Measurements from ENCODE around the gene PKMYT1.
A peak's percentile ranks its signal among the peaks of the same experiment; 100 is the strongest.
"Not testable (repeated sequence)": the region's sequence is repeated elsewhere in the genome, so short reads cannot be mapped to it uniquely, and the experiment has no call there.

PKMYT1 gene

GRCh38 chr16:2955779-2956578, 24.3 kb downstream of the PKMYT1 start:
- no peak for DNase-seq

GRCh38 chr16:2955438-2955778, 24.8 kb downstream of the PKMYT1 start:
- no peak for DNase-seq

DNA sequence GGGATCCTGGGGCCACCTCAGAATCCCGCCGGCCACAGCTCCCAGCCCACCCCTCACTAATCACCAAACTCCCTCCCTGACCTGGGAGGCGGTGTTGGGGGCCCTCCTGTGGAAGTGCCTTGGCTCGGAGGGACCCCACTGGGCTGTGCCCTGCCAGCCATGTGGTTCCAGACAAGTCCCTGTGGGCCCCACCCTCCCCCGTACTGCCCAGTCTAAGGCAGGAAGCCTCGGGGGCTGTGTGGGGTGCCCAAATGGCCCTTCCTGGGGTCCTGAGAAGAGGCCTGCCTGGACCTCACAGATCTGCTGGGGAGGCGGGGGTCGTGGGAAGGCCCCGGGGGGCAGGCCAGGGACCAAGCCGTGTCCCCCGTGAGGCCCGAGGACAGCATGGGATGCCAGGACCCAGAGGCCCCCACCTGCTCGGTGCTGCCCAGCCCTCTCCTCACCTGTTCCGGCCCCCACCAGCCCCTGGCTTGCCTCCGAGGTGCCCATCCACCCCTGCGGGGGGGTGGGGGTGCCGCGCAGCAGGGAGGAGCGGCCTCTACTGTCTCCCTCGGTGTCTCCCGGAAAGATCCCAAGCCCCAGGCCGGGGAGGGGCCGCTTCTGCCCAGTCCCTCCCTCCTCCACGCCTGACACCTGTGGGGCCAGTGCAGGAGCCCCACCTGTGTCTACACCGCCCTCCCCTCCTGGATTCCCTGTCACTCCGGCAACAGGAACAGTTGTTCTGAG, 25.4 kb downstream of the PKMYT1 start:
- DNase-seq: no peak

- peak in 1 of 2 experiments; percentile 42 for DNase-seq
These were observed 26.3 kb downstream of the PKMYT1 start for GRCh38 chr16:2953706-2954627.

- DNase-seq: peak; percentile 68 to 80
These were observed 27.6 kb downstream of the PKMYT1 start for GRCh38 chr16:2952679-2953078.

DNA sequence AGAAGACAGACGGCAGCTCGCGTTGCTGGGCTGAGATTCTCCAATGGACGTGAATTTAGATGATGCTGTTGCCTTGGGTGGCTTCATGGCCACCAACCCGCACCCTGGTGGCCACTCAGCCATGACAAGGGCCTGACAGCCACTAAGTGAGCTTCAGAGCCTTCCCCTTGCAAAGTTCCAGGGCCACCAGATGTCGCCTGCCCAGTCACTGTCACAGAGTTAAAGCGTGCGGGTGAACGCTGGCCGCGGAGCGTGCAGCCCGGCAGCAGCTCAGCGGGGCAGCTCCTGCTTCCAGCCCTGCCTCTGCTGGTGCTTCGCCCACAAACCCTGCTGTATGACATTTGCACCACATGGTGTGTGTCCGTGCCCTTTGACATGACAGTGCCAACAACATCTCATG, 29.5 kb downstream of the PKMYT1 start:
- no peak for DNase-seq

- no peak for DNase-seq
These were observed 29.9 kb downstream of the PKMYT1 start for GRCh38 chr16:2950353-2950724.

- DNase-seq: no peak
These were observed 30.4 kb downstream of the PKMYT1 start for GRCh38 chr16:2949705-2950352.

GRCh38 chr16:2948807-2949704, 31.2 kb downstream of the PKMYT1 start:
- no peak for DNase-seq

DNA sequence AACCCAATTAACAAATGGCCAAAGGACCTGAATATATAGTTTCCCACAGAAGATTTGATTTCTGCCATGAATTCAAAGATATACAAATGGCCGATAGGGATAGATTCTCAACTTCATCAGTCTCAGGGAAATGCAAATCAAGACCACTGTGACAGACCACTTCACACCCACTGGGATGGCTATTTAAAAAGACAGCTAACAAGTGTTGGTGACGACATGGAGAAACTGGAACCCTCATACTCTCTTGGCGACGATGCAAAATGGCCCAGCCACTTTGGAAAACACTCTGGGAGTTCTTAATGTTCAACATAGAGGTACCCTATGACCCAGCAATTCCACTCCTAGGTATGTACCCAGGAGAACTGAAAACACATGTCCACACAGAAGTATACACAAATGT, 33.6 kb downstream of the PKMYT1 start:
- DNase-seq: no peak

DNA sequence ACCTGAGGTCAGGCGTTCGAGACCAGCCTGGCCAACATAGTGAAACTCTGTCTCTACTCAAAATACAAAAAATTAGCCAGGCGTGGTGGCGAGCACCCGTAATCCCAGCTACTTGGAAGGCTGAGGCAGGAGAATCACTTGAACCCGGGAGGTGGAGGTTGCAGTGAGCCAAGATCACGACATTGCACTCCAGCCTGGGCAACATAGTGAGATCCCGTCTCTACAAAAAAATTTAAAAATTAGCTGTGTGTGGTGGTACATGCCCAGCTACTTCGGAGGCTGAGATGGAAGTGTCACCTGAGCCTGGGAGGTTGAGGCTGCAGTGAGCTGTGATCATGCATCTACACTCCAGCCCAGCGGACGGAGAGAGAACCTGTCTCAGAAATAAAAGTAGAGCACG, 36.5 kb downstream of the PKMYT1 start:
- DNase-seq: not testable (repeated sequence)

DNA sequence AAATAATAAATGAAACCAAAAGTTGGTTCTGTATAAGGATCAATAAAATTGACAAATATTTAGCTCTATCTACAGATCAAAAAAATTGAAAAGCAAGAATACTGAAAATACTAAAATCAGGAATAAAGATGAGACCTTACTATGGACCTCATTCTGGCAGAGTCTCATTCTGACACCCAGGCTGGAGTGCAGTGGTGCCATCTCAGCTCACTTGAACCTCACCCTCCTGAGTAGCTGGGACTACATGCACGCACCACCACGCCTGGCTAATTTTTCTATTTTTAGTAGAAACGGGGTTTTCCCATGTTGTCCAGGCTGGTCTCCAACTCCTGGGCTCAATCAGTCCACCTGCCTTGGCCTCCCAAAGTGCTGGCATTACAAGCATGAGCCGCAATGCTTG, 38.2 kb downstream of the PKMYT1 start:
- no peak for DNase-seq

DNA sequence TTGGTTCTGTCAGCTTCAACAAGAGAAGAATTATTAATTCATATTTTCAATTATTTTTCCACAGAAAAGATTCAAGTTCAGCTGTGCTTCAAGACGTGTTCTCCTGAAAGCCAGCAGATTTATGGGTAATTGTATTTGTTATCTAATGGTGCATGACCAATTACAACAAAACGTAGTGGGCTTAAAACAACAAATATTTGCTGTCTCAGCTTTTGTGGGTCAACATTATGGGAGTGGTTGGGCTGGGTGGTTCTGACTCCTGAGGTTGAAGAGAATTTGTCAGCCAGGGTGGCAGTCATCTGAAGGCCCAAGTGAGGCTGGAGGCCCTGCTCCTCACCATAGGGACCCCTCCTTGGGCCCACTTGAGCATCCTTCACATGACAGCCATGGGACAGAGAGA, 40.3 kb downstream of the PKMYT1 start:
- DNase-seq: no peak

- DNase-seq: no peak
These were observed 42.0 kb downstream of the PKMYT1 start for GRCh38 chr16:2938206-2938605.

DNA sequence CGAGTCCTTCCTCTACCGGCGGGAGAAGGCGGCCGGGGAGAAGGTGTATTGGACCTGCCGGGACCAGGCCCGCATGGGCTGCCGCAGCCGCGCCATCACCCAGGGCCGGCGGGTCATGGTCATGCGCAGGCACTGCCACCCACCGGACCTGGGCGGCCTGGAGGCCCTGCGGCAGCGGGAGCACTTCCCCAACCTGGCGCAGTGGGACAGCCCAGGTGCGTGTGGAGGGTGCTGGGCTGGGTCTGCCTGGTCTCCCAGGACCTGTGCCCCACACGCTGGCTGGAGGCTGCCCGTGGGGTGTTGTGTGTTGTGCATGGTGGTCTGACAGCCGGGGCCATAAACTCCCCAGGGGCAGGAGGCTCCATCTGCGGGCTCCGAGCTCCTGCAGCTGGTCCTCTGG, 43.1 kb downstream of the PKMYT1 start:
- no peak for DNase-seq

GRCh38 chr16:2936436-2937011, 43.7 kb downstream of the PKMYT1 start:
- no peak for DNase-seq

GRCh38 chr16:2934450-2934849, 45.8 kb downstream of the PKMYT1 start:
- no peak for DNase-seq

- DNase-seq: no peak
These were observed 46.5 kb downstream of the PKMYT1 start for GRCh38 chr16:2933701-2934100.

DNA sequence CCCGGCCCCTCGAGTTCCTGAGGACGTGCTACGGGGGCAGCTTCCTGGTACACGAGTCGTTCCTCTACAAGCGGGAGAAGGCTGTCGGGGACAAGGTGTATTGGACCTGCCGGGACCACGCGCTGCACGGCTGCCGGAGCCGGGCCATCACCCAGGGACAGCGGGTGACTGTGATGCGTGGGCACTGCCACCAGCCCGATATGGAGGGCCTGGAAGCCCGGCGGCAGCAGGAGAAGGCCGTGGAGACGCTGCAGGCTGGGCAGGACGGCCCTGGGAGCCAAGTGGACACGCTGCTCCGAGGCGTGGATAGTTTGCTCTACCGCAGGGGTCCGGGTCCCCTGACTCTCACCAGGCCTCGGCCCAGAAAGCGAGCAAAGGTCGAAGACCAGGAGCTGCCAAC, 47.1 kb downstream of the PKMYT1 start:
- DNase-seq: no peak

DNA sequence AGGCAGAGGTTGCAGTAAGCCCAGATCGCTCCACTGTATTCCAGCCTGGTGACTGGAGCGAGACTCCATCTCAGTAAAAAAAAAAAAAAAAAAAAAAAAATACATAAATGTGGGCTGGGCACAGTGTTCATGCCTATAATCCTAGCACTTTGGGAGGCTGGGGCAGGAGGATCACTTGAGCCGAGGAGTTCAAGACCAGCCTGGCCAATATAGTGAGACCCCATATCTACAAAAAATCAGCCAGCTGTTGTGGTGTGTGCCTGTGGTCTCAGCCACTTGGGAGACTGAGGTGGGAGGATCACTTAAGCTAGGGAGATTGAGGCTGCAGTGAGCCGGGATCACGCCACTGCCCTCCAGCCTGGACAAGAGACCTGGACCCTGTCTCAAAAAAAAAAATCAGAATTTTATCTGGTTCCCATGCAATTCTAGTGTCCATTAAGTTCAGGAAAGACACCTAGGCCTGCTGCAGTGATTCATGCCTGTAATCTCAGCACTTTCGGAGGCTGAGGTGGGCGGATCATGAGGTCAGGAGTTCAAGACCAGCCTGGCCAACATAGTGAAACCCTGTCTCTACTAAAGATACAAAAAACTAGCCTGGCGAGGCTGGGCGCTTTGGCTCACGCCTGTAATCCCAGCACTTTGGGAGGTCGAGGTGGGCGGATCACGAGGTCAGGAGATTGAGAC, 48.9 kb downstream of the PKMYT1 start:
- not testable (repeated sequence) for DNase-seq

DNA sequence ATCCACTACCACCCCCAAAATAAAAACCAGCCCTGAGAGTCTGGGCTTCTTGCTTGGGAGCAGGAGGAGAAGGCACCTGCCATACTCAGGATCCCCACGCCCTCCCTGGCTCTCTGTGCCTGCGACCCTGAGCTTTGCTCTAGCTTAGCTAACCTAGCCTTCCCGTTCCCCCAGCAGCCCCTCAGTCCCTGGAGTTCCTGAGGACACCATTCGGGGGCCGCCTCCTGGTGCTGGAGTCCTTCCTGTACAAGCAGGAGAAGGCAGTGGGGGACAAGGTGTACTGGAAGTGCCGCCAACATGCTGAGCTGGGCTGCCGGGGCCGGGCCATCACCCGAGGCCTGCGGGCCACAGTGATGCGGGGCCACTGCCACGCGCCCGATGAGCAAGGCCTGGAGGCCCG, 50.0 kb downstream of the PKMYT1 start:
- no peak for DNase-seq
